HG02588 (cell line): ENCODE results near the gene CRACDL.
"Not testable (repeated sequence)": the region's sequence is repeated elsewhere in the genome, so short reads cannot be mapped to it uniquely, and the experiment has no call there.

ENCODE experiments used
- ATAC-seq: cut with Tn5 transposase; IDR thresholded peaks from one replicate; pipeline ENCODE4 v1.9.1; 2021; ENCODE audit warnings: mild to moderate bottlenecking, moderate library complexity; ENCODE audit not compliant: unreplicated experiment

CRACDL gene

GRCh38 chr2:98908931-98909316 is 27.1 kb downstream of the CRACDL start:
- ATAC-seq = no peak

- ATAC-seq = no peak
Observed at GRCh38 chr2:98907966-98908905, 27.8 kb downstream of the CRACDL start.

- ATAC-seq = no peak
Observed at GRCh38 chr2:98907385-98907784, 28.6 kb downstream of the CRACDL start.

- no peak for ATAC-seq
Observed at GRCh38 chr2:98903767-98904485, 32.1 kb downstream of the CRACDL start.

- no peak for ATAC-seq
Observed at GRCh38 chr2:98903064-98903355, 33.0 kb downstream of the CRACDL start.

- ATAC-seq = no peak
Observed at GRCh38 chr2:98902209-98903063, 33.6 kb downstream of the CRACDL start.

GRCh38 chr2:98901702-98902101 is 34.3 kb downstream of the CRACDL start:
- no peak for ATAC-seq

- ATAC-seq = no peak
Observed at GRCh38 chr2:98901291-98901690, 34.7 kb downstream of the CRACDL start.

- no peak for ATAC-seq
Observed at GRCh38 chr2:98900721-98901120, 35.3 kb downstream of the CRACDL start.

GRCh38 chr2:98899703-98900078 is 36.3 kb downstream of the CRACDL start:
- not testable (repeated sequence) for ATAC-seq

GRCh38 chr2:98899041-98899702 is 36.9 kb downstream of the CRACDL start:
- no peak for ATAC-seq

- ATAC-seq = no peak
Observed at GRCh38 chr2:98898423-98898841, 37.6 kb downstream of the CRACDL start.

GRCh38 chr2:98897746-98898145 is 38.3 kb downstream of the CRACDL start:
- ATAC-seq = no peak

GRCh38 chr2:98896944-98897343 is 39.1 kb downstream of the CRACDL start:
- ATAC-seq = no peak

GRCh38 chr2:98896416-98896815 is 39.6 kb downstream of the CRACDL start:
- no peak for ATAC-seq

- no peak for ATAC-seq
Observed at GRCh38 chr2:98895901-98896300, 40.1 kb downstream of the CRACDL start.

GRCh38 chr2:98895221-98895620 is 40.8 kb downstream of the CRACDL start:
- ATAC-seq = no peak

GRCh38 chr2:98894331-98895000 is 41.6 kb downstream of the CRACDL start:
- no peak for ATAC-seq

- ATAC-seq = no peak
Observed at GRCh38 chr2:98893911-98894321, 42.1 kb downstream of the CRACDL start.

- ATAC-seq = no peak
Observed at GRCh38 chr2:98892871-98893270, 43.2 kb downstream of the CRACDL start.
